H1 (cell line): ENCODE measurements around the gene CIPC. TPM values are rescaled to one million over a fixed set of nuclear protein-coding genes. Genes with fewer than 3 reads are reported as not detected.
A peak's percentile ranks its signal among the peaks of the same experiment; 100 is the strongest.

Source experiments
- CTCF ChIA-PET: fragments of 300-600 bp; sonication (Branson Sonifier 250); formaldehyde crosslinking; loops from one replicate; lab custom pipeline; 2021; ENCODE audit not compliant: partially characterized antibody; lab: Charles Lee
- POLR2A ChIA-PET: fragments of 300-600 bp; sonication (Branson Sonifier 250); formaldehyde crosslinking; loops from one replicate; lab custom pipeline; 2021; ENCODE audit warnings: inconsistent platforms; ENCODE audit not compliant: partially characterized antibody; lab: Charles Lee
- DNase-seq, 2 experiments: peaks; one replicate each; pipeline versions ENCODE4 v3.0.0 to v3.0.0-alpha.2; 2010 to 2022; ENCODE audit warnings: low spot score in 2 of 2, low read depth in 1 of 2, mixed read lengths in 1 of 2
- FAIRE-seq: peaks from 2 replicates; lab custom pipeline; 2011; peaks lifted over from hg19 to GRCh38; lab: Jason Lieb, UNC
- H2AFZ ChIP-seq: 2 replicates; pipeline ENCODE4 v1.8.1; 2012; ENCODE audit warnings: low read length, inconsistent platforms
- H2AK5ac ChIP-seq: 2 replicates; pipeline ENCODE4 v1.6.1; 2013; ENCODE audit warnings: low read depth, low read length
- H2BK120ac ChIP-seq: replicated peaks from 2 replicates; pipeline ENCODE3; 2013; ENCODE audit warnings: low read depth, low read length, inconsistent platforms
- H2BK12ac ChIP-seq: 2 replicates; pipeline ENCODE4 v1.6.1; 2013; ENCODE audit warnings: low read depth, low read length
- H2BK15ac ChIP-seq: 2 replicates; pipeline ENCODE4 v1.6.1; 2013; ENCODE audit warnings: low read length
- H2BK20ac ChIP-seq: 2 replicates; pipeline ENCODE4 v1.6.1; 2013; ENCODE audit warnings: low read length
- H2BK5ac ChIP-seq: 2 replicates; pipeline ENCODE4 v1.6.1; 2013; ENCODE audit warnings: low read depth, low read length
- H3K14ac ChIP-seq: 2 replicates; pipeline ENCODE4 v1.6.1; 2013; ENCODE audit warnings: inconsistent platforms; ENCODE audit not compliant: insufficient read length
- H3K18ac ChIP-seq: 2 replicates; pipeline ENCODE4 v1.6.1; 2013; ENCODE audit warnings: low read length; ENCODE audit errors: extremely low read depth
- H3K23ac ChIP-seq: 2 replicates; pipeline ENCODE4 v1.6.1; 2013; ENCODE audit warnings: inconsistent platforms; ENCODE audit not compliant: insufficient read length
- H3K23me2 ChIP-seq: 2 replicates; pipeline ENCODE4 v1.6.1; 2013; ENCODE audit warnings: low read depth, low read length
- H3K27ac ChIP-seq: 2 replicates; pipeline ENCODE4 v1.6.1; 2011; ENCODE audit warnings: low read depth, low read length, inconsistent platforms
- H3K27me3 ChIP-seq, 4 experiments: replicated peaks in 1 of 4; 1 replicate in 1 of 4; 2 replicates in 3 of 4; pipeline versions ENCODE4 v1.6.1 to v1.8.1; 2011 to 2013; ENCODE audit warnings: low read length in 3 of 4, mild to moderate bottlenecking in 3 of 4, inconsistent platforms in 2 of 4, mixed read lengths in 2 of 4, moderate library complexity in 1 of 4; ENCODE audit not compliant: control insufficient read depth in 3 of 4, insufficient read depth in 3 of 4; ENCODE audit errors: extremely low read depth in 1 of 4
- H3K36me3 ChIP-seq, 4 experiments: 2 replicates each; pipeline versions ENCODE4 v1.6.1 to v1.8.1; 2011 to 2013; ENCODE audit warnings: mild to moderate bottlenecking in 4 of 4, low read length in 3 of 4, moderate library complexity in 2 of 4, control low read depth in 1 of 4, inconsistent platforms in 1 of 4; ENCODE audit not compliant: insufficient read depth in 4 of 4, control insufficient read depth in 2 of 4
- H3K4ac ChIP-seq: replicated peaks from 2 replicates; pipeline ENCODE3; 2013; ENCODE audit warnings: low read length, low read depth, mixed read lengths, inconsistent platforms; ENCODE audit not compliant: insufficient read length
- H3K4me1 ChIP-seq, 4 experiments: replicated peaks in 1 of 4; 1 replicate in 1 of 4; 2 replicates in 3 of 4; pipeline versions ENCODE4 v1.6.1 to v1.8.1; 2011 to 2013; ENCODE audit warnings: low read length in 3 of 4, inconsistent platforms in 2 of 4, mixed read lengths in 1 of 4; ENCODE audit not compliant: insufficient read depth in 4 of 4, control insufficient read depth in 3 of 4
- H3K4me2 ChIP-seq, 2 experiments: 2 replicates each; pipeline versions ENCODE4 v1.6.1 to v1.8.1; 2011 to 2013; ENCODE audit warnings: low read depth in 2 of 2, low read length in 2 of 2, control low read depth in 1 of 2, inconsistent platforms in 1 of 2, mild to moderate bottlenecking in 1 of 2; ENCODE audit not compliant: insufficient read depth in 1 of 2
- H3K4me3 ChIP-seq, 4 experiments: fragments of 200-600, 300-600 bp in 1 of 4; sonication (generic), shearing (Covaris generic), sonication (Bioruptor Twin) in 1 of 4; 2 replicates each; pipeline versions ENCODE4 v1.5.1 to v1.8.1; 2011 to 2016; ENCODE audit warnings: low read length in 4 of 4, low read depth in 3 of 4, control low read depth in 2 of 4, inconsistent platforms in 2 of 4, mild to moderate bottlenecking in 2 of 4, mixed read lengths in 1 of 4, moderate library complexity in 1 of 4; ENCODE audit not compliant: insufficient read depth in 2 of 4; ENCODE audit errors: extremely low read depth in 1 of 4
- H3K56ac ChIP-seq: replicated peaks from 2 replicates; pipeline ENCODE3; 2013; ENCODE audit warnings: low read depth, mild to moderate bottlenecking, mixed read lengths, low read length, inconsistent platforms; ENCODE audit not compliant: insufficient read length
- H3K79me1 ChIP-seq: 2 replicates; pipeline ENCODE4 v1.6.1; 2013; ENCODE audit warnings: low read depth, low read length, control low read depth
- H3K79me2 ChIP-seq, 2 experiments: 2 replicates each; pipeline versions ENCODE4 v1.6.1 to v1.8.1; 2012 to 2013; ENCODE audit warnings: low read length in 2 of 2, mild to moderate bottlenecking in 2 of 2, inconsistent platforms in 1 of 2; ENCODE audit not compliant: insufficient read depth in 2 of 2, control insufficient read depth in 1 of 2
- H3K9ac ChIP-seq, 4 experiments: replicated peaks in 1 of 4; 1 replicate in 1 of 4; 2 replicates in 3 of 4; pipeline versions ENCODE4 v1.6.1 to v1.8.1; 2011 to 2013; ENCODE audit warnings: low read depth in 3 of 4, low read length in 3 of 4, control low read depth in 2 of 4, mild to moderate bottlenecking in 2 of 4, moderate library complexity in 2 of 4, inconsistent platforms in 1 of 4; ENCODE audit errors: extremely low read depth in 1 of 4
- H3K9me3 ChIP-seq, 2 experiments: 2 replicates each; pipeline versions ENCODE4 v1.6.1 to v1.8.1; 2012 to 2013; ENCODE audit warnings: mild to moderate bottlenecking in 2 of 2, moderate library complexity in 2 of 2, control low read depth in 1 of 2, inconsistent platforms in 1 of 2, low read depth in 1 of 2, low read length in 1 of 2, mixed read lengths in 1 of 2; ENCODE audit not compliant: insufficient read depth in 2 of 2
- H4K20me1 ChIP-seq, 2 experiments: replicated peaks in 1 of 2; 2 replicates each; pipeline versions ENCODE3 to v1.8.1; 2011 to 2013; ENCODE audit warnings: inconsistent platforms in 2 of 2, low read length in 2 of 2, mild to moderate bottlenecking in 1 of 2; ENCODE audit not compliant: insufficient read depth in 2 of 2, control insufficient read depth in 1 of 2
- H4K5ac ChIP-seq: 2 replicates; pipeline ENCODE4 v1.6.1; 2013; ENCODE audit warnings: low read length, low read depth, mixed read lengths, inconsistent platforms; ENCODE audit not compliant: insufficient read length
- H4K8ac ChIP-seq: 2 replicates; pipeline ENCODE4 v1.8.0; 2013; ENCODE audit warnings: mild to moderate bottlenecking, moderate library complexity, low read length, inconsistent platforms; ENCODE audit not compliant: insufficient read depth; ENCODE audit errors: extremely low read depth
- H4K91ac ChIP-seq: replicated peaks from 2 replicates; pipeline ENCODE3; 2013; ENCODE audit warnings: low read length, mixed read lengths, inconsistent platforms; ENCODE audit not compliant: insufficient read length
- ATF3 ChIP-seq: IDR thresholded peaks from 2 replicates; pipeline ENCODE4 v1.6.1; 2011; ENCODE audit warnings: low read depth, mild to moderate bottlenecking, low read length; ENCODE audit not compliant: insufficient read depth
- BCL11A ChIP-seq, 2 experiments: IDR thresholded peaks; one replicate each; pipeline ENCODE4 v1.6.1; 2011; ENCODE audit warnings: low read depth in 2 of 2, low read length in 2 of 2, mild to moderate bottlenecking in 2 of 2
- BRCA1 ChIP-seq: IDR thresholded peaks from 2 replicates; pipeline ENCODE4 v1.6.1; 2012; ENCODE audit warnings: low read depth, low read length, improper control_type of control experiment
- CTBP2 ChIP-seq: IDR thresholded peaks from 2 replicates; pipeline ENCODE4 v1.7.0; 2011; ENCODE audit warnings: borderline replicate concordance, mild to moderate bottlenecking, moderate library complexity, mixed read lengths, low read length; ENCODE audit not compliant: insufficient read depth, insufficient read length
- FOSL1 ChIP-seq: IDR thresholded peaks from 2 replicates; pipeline ENCODE4 v1.6.1; 2011; ENCODE audit warnings: mild to moderate bottlenecking, low read depth, low read length, moderate library complexity; ENCODE audit not compliant: insufficient read depth
- KDM4A ChIP-seq: IDR thresholded peaks from one replicate; pipeline ENCODE4 v1.7.1; 2012; ENCODE audit warnings: low read depth, mild to moderate bottlenecking, moderate library complexity, low read length, inconsistent platforms; ENCODE audit not compliant: severe bottlenecking
- MAX ChIP-seq: IDR thresholded peaks from 2 replicates; pipeline ENCODE4 v1.6.1; 2012; ENCODE audit warnings: inconsistent platforms
- SAP30 ChIP-seq: fragments of 300-600 bp; sonication (generic); IDR thresholded peaks from 2 replicates; pipeline ENCODE4 v1.7.1; 2012; ENCODE audit warnings: low read length, moderate library complexity, mild to moderate bottlenecking, inconsistent platforms; ENCODE audit not compliant: insufficient read depth, insufficient replicate concordance
- SRF ChIP-seq: IDR thresholded peaks from 2 replicates; pipeline ENCODE4 v1.6.1; 2011; ENCODE audit warnings: mild to moderate bottlenecking, low read depth, low read length, moderate library complexity
- TCF12 ChIP-seq: IDR thresholded peaks from 2 replicates; pipeline ENCODE4 v1.6.1; 2011; ENCODE audit warnings: low read depth, mild to moderate bottlenecking, low read length
- WGBS, 2 experiments: shearing (Covaris generic) in 1 of 2; methylation state at CpG; one replicate each; pipeline versions ENCODE4 v1.1.6 to v1.1.7; 2013 to 2015; ENCODE audit warnings: low lambda C conversion rate in 2 of 2, mixed read lengths in 2 of 2, inconsistent platforms in 1 of 2, low coverage in 1 of 2, missing lambda C conversion rate in 1 of 2; ENCODE audit not compliant: insufficient replicate concordance in 2 of 2, insufficient coverage in 1 of 2, insufficient read length in 1 of 2; ENCODE audit errors: extremely low coverage in 1 of 2, missing lambda C conversion rate in 1 of 2; 5-methylcytosine and 5-hydroxymethylcytosine counted together
- polyA plus RNA-seq, 7 experiments: library from polyadenylated mRNA; depleted of rRNA in 3 of 7; stranded (reverse) in 5 of 7; unstranded in 2 of 7; fragments of >200 nt in 5 of 7; fragments of 200-250 nt in 2 of 7; gene quantifications; 1 replicate in 5 of 7; 2 replicates in 1 of 7; 4 replicates in 1 of 7; pipeline versions ENCODE4 v1.2.1 to v1.2.3, GENCODE V29; 2011 to 2013; ENCODE audit warnings: missing spikeins in 2 of 7, mixed read lengths in 2 of 7
- total RNA-seq: library from RNA; stranded (reverse); fragmentation: NEBNext Ultra II Directional; extraction: Animal tissue kit (Norgen Biotek cat#: 25700); gene quantifications from 2 replicates; pipeline ENCODE4 v1.2.1, GENCODE V29; 2021

Gene CIPC
- total and polyA plus RNA-seq, 2 of the 8 experiments (the other 6 are each of a cell fraction or from before 2014, with no cell fraction given), result 13.9 to 32.7 TPM

- Histone ChIP-seq H4K5ac (no peak overlapping the region), H3K18ac (peak overlapping the region; percentile 71), H3K4me1 (peaks cover 0 to 12% (median 7%) of the 10 kb centered on the region in 4 experiments; a peak in 5 of 7 replicates), H3K4me2 (no peak overlapping the region), H3K27me3 (no peaks in the 10 kb centered on the region), H2BK120ac (peak overlapping the region; percentile 84), H3K36me3 (no peaks in the 10 kb centered on the region), H3K23me2 (no peaks in the 10 kb centered on the region; the same call in 1 of the 2 replicates), H2BK5ac (peak overlapping the region; percentile 75; the same call in 1 of the 2 replicates), H3K9me3 (peaks cover 3 to 5% of the 10 kb centered on the region in 2 experiments; a peak in 2 of 4 replicates), H3K4ac (peak overlapping the region; percentile 83), H2BK12ac (peak overlapping the region; percentile 92; the same call in 1 of the 2 replicates), H3K23ac (no peak overlapping the region), H2BK20ac (peak overlapping the region; percentile 90), H3K14ac (no peak overlapping the region), H3K9ac (no peak overlapping the region), H3K79me1 (no peaks in the 10 kb centered on the region), H2AK5ac (peak overlapping the region; percentile 96; the same call in 1 of the 2 replicates), H4K8ac (peak overlapping the region; percentile 77), H4K91ac (peak overlapping the region; percentile 83), H3K56ac (no peak overlapping the region), H2AFZ (no peak overlapping the region), H3K27ac (no peak overlapping the region), H3K79me2 (no peaks in the 10 kb centered on the region), H4K20me1 (no peaks in the 10 kb centered on the region), H2BK15ac (peak overlapping the region; percentile 92; the same call in 1 of the 2 replicates), H3K4me3 (no peak overlapping the region)
- FAIRE-seq, result no peak
- CTCF ChIA-PET, result interaction anchor here (0.6 to 10.4 kb wide), 44 partner anchors 8 to 186 kb away, joined by 3 to 237 read pairs (median 6); partner anchors contain the start of gene IRF2BPL
- 89% methylated on average over 8 of the region's 8 CpGs; no CpG with 5 or more reads in 1 of the 2 experiments for WGBS, 2 experiments
- POLR2A ChIA-PET, result interaction anchor here (1.0 to 1.8 kb wide), 4 partner anchors 8 to 91 kb away, joined by 3 to 4 read pairs (median 3); no protein-coding TSS in a partner anchor
- DNase-seq, result no peak
- no peak for TF ChIP-seq SAP30
- no peak for TF ChIP-seq FOSL1
- no peak for TF ChIP-seq SRF
- no peak for TF ChIP-seq MAX
- TF ChIP-seq ATF3, result no peak
- TF ChIP-seq KDM4A, result no peak
- TF ChIP-seq BCL11A (IDR thresholded peaks at IDR 0.05; ENCODE audit: low read depth in 2 of 2, low read length in 2 of 2), result no peak
- TF ChIP-seq BRCA1, result no peak
- no peak for TF ChIP-seq CTBP2
- TF ChIP-seq TCF12, result no peak
Measured at GRCh38 chr14:77052281-77053044, 45.6 kb upstream of the CIPC start.
